Stimulated activated CD4-positive, alpha-beta T cell treated with anti-CD3 and anti-CD28 coated beads, Interleukin-12 subunit alpha, Interleukin-12 subunit beta, amount 100 ng/mL, for 4 hours (primary cell): ENCODE measurements around the gene SIRT6.
"Not testable (repeated sequence)": the region's sequence is repeated elsewhere in the genome, so short reads cannot be mapped to it uniquely, and the experiment has no call there.

ENCODE experiments used
- DNase-seq: peaks from one replicate; pipeline ENCODE4 v3.0.0-alpha.2; 2020

The SIRT6 gene

DNA sequence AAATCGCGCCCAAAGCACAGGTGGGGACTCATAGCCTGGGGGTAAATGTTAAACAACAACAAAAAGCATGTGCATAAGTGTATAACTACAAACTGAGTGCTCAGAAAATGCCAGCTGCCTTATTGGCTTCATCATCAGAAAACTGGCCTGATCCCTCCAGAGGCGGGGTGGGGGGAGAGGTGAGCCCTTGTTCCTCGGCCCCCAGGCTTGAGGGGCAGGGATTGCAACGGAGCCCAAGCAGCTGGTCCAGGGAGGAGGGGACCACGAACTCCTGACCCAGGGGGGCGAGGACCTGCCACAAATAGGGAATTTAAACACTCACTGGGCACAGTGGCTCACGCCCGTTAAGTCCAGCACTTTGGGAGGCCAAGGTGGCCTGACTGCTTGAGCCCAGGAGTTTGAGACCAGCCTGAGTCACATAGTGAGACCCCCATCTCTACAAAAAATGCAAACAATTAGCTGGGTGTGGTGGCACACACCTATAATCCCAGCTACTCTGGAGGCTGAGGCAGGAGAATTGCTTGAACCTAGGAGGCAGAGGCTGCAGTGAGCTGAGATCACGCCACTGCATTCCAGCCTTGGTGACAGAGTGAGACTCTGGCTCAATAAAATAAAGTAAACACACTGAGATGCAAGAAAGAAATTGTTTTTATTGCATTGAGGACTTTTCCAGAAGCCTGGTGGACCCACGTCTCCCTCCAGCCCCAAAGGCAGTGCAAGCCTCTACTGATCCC is 8.7 kb downstream of the SIRT6 start:
- no peak for DNase-seq

DNA sequence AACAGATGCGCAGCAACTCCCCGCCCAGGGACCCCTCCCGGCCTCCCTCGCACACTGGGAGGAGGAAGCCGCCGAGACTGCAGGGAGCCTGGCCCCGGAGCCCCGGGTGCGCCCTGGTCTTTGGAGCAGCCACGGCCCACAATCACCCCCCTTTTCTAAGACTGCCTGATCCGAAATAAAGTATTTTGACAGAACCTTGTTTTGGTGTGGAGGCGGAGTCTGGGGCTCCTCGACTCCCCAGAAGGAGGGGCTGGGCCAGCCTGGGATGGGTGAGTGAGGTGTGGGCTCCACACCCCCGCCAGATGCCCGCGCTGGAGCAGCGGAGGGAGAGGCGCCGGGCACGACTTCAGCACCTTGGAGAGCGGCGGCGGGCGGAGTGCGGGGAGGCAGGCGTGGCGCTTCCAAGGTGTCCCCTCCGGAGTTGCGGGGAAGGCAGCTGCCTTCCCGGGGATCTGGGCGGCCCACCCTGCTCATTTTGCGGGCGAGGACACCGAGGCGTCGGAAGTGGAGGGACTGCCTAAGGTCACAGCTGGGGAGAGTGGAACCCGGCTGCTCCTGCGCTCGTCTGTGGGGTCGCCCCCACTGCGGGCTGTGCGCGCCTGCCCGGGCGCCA is 9.4 kb downstream of the SIRT6 start:
- peak; percentile 72 for DNase-seq

DNA sequence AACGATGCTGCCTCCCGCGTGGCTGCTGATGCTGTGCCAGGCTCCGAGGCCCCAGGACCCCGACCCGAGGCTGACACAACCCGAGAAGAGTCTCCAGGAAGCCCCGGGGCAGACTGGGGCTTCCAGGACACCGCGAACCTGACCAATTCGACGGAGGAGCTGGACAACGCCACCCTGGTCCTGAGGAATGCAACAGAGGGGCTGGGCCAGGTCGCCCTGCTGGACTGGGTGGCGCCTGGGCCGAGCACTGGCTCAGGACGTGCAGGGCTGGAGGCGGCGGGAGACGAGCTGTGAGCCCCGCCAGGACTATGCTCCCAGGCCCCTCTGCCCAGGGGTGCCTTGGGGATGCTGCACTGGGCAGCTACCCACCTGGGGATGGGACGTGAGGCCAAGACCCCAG is 10.7 kb downstream of the SIRT6 start:
- DNase-seq: no peak

DNA sequence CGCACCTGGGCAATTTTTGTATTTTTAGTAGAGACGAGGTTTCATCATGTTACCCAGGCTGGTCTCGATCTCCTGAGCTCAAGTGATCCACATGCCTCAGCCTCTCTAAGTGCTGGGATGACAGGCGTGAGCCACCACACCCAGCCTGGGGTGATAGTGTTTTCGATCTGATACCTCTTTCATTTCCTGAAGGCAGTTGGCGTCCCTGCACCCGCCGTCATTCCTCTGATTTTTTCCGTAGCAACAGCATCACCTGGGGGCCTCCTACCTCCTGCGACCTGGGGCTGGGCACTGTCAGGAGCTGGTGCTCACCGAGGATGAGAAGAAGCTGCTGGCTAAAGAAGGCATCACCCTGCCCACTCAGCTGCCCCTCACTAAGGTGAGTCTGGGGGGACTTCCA is 18.1 kb downstream of the SIRT6 start:
- no peak for DNase-seq

DNA sequence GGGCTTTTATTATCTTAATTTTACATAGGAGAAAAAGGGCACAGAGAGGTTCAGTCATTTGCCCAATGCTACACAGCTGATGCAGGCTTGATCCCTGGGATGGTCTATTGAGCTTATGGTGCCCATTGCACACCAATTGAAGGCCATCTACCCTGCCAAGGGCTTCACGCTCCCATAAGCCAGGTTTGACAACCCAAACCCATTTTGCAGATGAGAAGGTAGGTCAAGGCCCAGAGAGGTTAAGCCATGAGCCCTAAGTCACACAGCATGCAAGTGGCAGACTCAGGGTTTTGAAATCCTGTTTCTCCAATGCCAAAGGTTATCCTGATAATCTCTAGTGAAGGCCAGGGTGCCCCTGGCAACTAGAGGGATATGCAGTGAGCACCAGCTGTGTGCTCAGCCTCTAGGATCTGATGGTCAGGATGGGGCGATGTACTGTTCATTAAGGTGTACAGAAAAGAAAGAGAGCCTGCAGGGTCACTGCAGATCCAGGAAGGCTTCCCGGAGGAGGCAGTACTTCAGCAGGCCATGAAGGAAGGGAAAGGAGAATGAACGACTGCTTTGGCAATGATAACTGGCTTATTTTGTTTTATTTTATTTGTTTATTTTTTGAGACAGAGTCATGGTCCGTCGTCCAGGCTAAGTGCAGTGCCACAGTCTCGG is 20.8 kb downstream of the SIRT6 start:
- no peak for DNase-seq

DNA sequence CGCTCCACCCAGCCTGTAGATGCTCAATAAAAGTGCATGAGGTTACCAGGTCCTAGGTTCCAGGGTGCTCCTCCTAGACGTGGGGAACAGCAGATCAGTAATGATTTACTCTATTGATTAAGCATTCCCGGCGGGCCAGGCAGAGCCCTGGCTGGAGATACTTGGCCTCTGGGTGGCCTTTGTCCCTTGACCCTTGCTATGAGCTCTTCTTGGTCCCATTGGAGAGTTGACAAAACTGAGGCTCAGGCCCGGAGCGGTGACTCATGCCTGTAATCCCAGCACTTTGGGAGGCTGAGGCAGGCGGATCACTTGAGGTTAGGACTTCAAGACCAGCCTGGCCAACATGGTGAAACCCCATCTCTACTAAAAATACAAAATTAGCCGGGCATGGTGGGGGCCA is 24.4 kb downstream of the SIRT6 start:
- DNase-seq: not testable (repeated sequence)

DNA sequence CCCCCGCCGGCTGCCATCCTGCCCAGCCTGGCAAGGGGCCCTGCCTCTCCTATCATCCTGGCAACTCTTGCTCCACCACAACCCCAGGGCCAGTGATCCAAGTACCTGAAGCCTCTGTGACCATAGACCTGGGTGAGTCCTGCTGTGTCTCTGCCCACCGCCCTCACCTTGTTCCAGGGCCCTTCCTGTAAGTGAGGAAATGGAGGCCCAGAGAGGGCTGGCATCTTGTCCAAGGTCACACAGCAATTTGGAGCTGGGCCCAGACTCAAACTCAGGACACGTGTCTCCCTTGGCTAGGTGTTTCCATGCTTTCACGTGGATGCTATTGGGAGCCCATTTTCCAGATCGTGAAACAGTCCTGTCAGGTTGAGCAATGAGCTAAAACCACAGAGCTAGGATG is 25.2 kb downstream of the SIRT6 start:
- DNase-seq: no peak

DNA sequence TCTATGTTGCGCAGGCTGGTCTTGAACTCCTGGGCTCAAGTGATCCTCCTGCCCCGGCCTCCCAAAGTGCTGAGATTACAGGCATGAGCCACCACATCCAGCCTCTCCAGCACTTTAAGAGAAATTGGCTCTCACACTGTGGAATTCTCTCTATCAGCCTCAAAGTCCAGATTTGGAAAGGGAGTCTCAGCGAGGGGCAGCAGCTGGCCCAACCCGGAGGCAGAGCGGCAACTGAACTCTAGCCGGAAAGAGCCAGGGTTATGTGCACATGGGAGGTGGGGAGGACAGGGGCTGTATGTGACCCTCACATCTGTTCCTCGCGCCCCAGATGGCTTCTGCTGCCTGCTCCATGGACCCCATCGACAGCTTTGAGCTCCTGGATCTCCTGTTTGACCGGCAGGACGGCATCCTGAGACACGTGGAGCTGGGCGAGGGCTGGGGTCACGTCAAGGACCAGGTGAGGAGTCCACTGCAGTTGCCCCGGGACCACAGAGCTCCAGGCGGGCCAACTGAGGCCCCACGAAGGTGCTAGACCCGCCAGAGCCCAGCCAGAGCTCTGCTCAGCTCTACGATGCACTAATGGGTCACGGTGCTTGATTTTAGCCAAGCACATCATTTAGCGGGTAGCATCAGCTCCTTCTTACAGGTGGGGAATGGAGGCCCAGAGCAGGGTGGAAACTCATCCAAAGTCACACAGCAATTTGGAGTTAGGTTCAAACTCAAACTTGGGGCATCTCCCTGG is 27.6 kb downstream of the SIRT6 start:
- DNase-seq: no peak

DNA sequence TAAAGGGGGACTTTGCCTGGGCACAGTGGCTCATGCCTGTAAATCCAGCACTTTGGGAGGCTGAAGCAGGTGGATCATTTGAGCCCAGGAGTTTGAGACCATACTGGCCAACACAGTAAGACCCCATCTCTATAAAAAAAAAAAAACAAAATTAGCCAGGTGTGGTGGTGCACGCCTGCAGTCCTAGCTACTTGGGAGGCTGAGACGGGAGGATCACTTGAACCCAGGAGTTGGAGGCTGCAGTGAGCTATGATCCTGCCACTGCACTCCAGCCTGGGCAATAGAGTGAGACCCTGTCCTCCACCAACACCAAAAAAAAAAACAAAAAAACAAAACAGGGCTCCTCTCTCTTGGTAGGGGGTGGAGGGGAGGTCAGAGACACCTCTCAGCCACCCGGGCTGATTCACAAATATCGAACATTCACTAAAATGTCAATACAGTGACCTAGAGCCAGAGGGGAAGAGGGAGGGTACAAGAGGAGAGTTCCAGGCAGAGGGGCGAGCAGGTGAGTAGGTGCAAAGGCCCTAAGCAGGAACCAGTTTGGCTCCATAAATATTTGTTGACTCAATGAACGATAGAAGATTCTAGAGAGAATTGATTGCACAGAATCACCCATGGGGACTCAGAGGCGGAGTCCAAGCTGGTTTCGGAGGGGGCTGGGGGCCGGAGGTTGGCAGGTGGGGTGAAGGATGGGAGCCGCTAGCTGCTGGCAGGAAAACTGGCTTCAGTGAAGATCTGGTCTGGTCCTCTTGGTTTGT is 29.9 kb downstream of the SIRT6 start:
- no peak for DNase-seq

DNA sequence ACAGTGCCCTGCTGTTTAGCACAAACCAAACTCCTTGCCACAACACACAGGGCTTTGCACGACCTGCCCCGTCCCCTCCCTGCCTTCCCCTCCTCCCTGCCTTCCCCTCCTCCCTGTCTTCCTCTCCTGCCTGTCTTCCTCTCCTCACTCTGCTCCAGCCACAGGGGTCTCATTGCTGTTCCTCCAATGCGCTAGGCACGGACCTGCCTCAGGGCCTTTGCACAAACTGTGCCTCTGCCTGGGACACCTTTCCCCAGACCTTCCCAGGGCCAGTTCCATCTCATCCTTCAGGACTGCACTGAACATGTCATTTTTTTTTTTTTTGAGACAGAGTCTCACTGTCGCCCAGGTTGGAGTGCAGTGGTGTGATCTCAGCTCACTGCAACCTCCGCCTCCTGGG is 30.7 kb downstream of the SIRT6 start:
- DNase-seq: no peak

DNA sequence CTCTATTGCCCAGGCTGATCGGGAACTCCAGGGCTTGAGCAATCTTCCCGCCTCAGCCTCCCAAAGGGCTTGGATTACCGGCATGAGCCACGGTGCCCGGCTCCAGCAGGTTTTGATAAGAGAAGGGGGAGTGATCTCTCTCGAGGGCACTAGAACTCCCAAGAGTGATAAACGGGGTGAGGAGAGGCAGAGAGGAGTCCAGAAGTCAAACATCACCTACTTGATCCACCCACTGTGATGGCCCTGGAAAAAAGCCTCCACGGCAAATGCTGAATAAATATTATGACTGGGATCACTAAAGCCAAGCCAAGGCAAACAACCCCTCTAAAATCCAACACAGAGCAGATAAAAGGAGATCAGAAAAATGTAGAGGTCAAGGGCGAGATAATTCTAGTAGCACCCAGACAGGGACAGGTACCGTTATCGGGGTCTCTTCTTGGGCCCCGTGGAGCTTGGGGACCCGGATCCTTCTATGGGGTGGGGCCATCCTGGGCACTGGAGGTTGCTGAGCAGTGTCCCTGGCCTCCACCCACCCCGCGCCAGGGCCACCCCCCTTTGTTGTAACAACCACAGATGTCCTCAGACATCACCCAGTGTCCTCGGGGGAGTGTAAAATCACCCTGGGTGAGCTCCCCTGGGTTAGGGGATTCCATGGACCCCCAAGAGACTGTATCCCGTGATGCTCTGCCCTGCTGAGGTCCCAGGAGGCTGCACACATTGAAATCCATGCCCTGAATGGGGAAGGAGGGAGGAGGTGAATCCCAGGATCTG is 32.7 kb downstream of the SIRT6 start:
- DNase-seq: no peak

DNA sequence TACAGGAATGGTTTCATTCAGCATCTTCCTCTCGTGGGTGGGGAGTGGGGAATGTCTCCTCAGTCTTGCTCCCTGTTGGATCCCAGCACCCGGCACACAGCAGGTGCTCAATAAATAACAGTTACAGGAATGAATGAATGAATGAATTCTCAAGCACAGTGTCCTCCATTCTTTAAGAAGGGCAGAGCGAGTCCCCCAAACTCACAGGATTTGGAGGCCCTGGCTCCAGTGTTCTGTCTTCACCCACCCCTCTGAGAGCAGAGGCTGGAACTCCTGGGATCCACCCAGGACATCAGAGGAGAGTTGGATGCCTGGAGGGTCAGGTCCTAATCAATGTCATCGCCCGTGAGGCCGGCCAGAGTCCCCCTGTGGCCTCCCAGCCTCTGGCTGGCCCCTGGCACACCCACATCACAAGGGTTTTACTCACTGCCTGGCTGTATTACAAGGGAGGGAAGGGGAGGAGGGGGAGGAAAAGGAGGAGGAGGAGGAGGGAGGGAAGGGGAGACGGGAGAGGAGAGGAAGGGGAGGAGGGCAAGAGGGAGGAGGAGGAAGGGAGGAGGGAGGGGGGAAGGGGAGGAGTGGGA is 37.6 kb downstream of the SIRT6 start:
- no peak for DNase-seq

DNA sequence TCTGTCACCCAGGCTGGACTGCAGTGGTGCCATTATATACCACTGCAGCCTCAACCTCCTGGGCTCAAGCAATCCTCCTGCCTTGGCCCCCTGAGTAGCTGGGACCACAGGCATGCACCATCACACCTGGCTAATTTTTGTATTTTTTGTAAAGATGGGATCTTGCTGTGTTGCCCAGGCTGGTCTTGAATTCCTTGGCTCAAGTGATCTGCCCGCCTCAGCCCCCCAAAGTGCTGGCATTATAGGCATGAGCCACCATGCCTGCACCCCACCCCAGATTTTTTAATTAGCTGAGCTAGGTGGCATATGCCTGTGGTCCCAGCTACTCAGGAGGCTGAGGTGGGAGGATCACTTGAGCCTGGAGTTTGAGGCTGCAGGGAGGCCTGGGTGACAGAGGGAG is 39.4 kb downstream of the SIRT6 start:
- not testable (repeated sequence) for DNase-seq

DNA sequence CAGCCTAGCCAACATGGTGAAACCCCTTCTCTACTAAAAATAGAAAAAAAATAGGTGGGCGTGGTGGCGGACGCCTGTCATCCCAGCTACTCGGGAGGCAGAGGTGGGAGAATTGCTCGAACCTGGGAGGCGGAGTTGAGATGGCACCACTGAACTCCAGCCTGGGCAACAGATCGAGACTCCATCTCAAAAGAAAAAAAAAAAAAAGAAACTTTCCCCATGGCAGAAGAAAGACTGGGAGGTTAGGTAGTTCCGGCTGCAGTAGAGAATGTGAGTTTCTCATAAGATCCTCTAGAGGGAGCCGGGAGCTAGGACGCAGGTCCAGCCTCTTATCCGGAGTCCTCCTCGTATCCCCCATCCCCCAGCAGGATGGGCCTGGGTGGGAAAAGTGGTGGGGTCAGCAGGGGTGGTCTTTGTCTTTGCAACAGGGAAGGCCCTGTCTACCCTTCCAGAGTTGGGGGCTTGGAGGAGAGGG is 42.1 kb downstream of the SIRT6 start:
- DNase-seq: no peak

DNA sequence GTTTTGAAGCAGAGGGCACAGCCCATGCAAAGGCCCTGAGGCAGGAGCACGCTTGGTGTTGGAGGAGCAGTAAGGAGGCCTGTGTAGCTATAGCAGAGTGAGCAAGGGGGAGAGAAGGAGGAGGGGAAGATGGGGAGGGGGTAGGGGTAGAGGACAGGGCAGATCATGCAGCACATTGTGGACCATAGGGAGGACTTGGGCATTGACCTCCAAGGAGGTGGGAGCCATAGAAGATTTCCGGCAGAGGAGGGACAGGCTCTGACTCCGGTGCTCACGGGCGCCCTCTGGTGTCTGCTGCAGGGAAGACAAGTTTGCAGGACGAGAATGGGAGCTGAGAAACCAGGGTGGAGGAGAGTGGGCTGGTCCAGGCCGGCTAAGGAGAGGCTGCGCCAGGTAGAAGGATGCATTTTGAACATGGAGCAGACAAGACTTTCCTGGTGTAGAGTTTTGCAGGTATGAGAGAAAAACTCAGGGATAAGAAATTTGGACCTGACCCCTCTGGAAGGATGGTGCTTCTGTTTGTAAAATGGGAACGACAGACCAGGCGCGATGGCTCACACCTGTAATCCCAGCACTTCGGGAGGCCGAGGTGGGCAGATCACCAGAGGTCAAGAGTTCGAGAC is 42.6 kb downstream of the SIRT6 start:
- DNase-seq: peak; percentile 90

DNA sequence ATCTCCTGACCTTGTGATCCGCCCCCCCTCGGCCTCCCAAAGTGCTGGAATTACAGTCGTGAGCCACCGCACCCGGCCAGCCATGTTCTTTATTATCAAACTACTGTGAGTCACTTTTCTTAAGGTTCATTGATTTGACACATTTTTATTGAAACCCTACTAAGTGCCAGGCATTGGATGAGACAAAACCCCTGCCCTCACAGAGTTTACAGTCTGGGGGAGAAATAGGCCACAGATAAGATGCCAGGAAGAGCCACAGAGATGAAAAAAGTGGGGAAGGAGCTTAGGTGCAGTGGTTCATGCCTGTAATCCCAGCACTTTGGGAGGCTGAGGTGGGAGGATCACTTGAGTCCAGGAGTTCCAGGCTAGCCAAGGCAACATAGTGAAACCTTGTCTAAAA is 43.9 kb downstream of the SIRT6 start:
- no peak for DNase-seq

DNA sequence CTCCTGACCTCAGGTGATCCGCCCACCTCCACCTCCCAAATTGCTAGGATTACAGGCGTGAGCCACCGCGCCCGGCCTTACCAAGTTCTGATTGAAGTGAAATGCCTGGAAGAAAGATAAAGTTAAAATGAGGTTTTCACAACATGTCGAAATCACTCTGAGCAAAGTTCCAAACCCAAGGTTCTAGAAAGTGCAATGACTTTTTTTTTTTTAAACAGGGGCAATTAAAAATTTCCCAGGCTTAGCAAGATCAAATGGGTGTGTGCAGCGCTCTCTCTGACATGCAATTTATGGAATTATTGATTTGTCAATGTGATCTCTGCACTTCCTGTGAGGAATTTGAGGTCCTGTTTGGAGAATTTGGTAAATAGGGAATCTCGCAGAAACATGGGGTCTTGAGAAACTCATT is 45.7 kb downstream of the SIRT6 start:
- no peak for DNase-seq

DNA sequence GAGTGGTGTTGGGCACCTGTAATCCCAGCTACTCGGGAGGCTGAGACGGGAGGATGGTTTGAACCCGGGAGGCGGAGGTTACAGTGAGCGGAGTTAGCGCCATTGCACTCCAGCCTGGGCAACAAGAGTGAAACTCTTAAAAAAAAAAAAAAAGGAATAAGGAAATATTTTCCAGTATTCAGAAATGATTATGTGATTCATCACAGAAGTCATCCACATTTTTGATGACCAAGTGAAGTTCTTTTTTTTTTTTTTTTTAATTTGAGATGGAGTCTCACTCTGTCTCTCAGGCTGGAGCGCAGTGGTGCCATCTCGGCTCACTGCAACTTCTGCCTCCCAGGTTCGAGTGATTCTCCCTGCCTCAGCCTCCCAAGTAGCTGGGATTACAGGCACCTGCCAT is 47.0 kb downstream of the SIRT6 start:
- not testable (repeated sequence) for DNase-seq

DNA sequence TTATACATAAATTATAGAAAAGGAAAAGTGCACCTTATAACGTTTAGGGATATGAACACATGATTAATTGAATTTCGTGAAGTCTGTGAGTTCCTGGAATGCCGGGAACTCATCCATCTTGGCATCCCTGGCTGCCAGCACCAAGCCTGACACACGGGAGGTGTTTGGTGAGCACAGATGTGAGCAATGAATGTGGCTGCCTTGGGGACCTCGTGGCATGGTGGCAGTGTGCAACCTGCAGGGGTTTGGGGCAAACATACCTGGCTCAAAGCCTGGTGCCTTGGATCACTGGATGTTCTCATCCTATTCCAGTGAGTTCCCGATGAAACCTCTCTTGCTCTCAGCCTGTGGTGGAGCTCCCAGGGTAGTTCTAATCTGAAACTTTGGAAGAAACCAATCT is 48.0 kb downstream of the SIRT6 start:
- no peak for DNase-seq

DNA sequence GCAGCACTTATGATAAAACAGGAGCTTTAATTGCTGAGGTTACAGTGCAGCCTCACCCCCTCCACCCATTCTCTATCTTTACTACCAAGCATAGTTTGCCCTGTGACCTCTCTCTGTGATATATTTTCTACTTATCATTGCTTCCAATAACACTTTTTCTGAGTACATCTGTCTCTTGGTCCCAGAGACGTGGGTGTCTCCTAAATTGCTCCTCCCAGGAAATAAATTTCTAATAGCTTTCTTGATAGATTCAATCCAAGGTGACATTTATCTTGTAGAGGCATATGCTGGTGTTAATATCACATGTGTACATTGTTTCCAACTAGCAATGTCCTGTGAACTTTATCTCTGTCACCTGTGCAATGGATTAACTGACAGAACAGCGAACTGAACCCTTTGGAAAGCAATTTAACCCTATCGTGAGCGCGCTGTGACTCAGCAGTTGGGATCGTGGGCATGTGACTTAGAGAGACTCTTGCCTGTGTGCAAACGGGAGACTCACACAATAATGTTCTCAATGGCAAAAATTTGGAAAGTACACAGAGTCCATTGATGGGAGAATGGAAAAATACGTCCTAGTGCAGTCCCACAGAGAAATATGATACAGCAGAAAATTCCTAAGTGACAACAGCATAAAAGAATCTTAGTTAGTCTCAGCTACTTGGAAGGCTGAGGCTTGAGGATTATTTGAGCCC is 51.5 kb downstream of the SIRT6 start:
- no peak for DNase-seq
